H1 (cell line): Measurements from ENCODE around the gene NCAPD2.

Experiments
- CHD2 ChIP-seq: IDR thresholded peaks from 2 replicates; pipeline ENCODE4 v1.6.1; 2012; ENCODE audit warnings: low read length, improper control_type of control experiment
- MAFK ChIP-seq: IDR thresholded peaks from 2 replicates; pipeline ENCODE4 v1.6.1; 2012; ENCODE audit warnings: low read depth, mild to moderate bottlenecking, improper control_type of control experiment, low read length
- RFX5 ChIP-seq: IDR thresholded peaks from 2 replicates; pipeline ENCODE4 v1.6.1; 2011; ENCODE audit warnings: low read depth, low read length, improper control_type of control experiment, borderline replicate concordance
- SIRT6 ChIP-seq: IDR thresholded peaks from one replicate; pipeline ENCODE4 v1.7.1; 2012; ENCODE audit warnings: low read length, inconsistent platforms
- TCF12 ChIP-seq: IDR thresholded peaks from 2 replicates; pipeline ENCODE4 v1.6.1; 2011; ENCODE audit warnings: low read depth, mild to moderate bottlenecking, low read length
- TF ChIP-seq, protein P1 (sequence below), 3 experiments: IDR thresholded peaks; 1 replicate in 2 of 3; 2 replicates in 1 of 3; pipeline versions ENCODE4 v1.5.1 to v1.6.1; 2011; ENCODE audit warnings: low read length in 3 of 3, mild to moderate bottlenecking in 3 of 3, inconsistent platforms in 2 of 3, low read depth in 1 of 3, moderate library complexity in 1 of 3; ENCODE audit not compliant: insufficient read depth in 1 of 3; ENCODE audit errors: control extremely low read depth in 1 of 3
- TF ChIP-seq, protein P2 (sequence below): IDR thresholded peaks from 2 replicates; pipeline ENCODE4 v1.6.1; 2012; ENCODE audit warnings: inconsistent platforms

- TF ChIP-seq, protein P1, sequence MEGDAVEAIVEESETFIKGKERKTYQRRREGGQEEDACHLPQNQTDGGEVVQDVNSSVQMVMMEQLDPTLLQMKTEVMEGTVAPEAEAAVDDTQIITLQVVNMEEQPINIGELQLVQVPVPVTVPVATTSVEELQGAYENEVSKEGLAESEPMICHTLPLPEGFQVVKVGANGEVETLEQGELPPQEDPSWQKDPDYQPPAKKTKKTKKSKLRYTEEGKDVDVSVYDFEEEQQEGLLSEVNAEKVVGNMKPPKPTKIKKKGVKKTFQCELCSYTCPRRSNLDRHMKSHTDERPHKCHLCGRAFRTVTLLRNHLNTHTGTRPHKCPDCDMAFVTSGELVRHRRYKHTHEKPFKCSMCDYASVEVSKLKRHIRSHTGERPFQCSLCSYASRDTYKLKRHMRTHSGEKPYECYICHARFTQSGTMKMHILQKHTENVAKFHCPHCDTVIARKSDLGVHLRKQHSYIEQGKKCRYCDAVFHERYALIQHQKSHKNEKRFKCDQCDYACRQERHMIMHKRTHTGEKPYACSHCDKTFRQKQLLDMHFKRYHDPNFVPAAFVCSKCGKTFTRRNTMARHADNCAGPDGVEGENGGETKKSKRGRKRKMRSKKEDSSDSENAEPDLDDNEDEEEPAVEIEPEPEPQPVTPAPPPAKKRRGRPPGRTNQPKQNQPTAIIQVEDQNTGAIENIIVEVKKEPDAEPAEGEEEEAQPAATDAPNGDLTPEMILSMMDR (IDR thresholded peaks at IDR 0.05; ENCODE audit: control extremely low read depth in 1 of 3, insufficient read depth in 1 of 3, low read depth in 1 of 3, low read length in 3 of 3), result no peak
- TF ChIP-seq, protein P2, sequence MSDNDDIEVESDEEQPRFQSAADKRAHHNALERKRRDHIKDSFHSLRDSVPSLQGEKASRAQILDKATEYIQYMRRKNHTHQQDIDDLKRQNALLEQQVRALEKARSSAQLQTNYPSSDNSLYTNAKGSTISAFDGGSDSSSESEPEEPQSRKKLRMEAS, result no peak
- TF ChIP-seq RFX5, result no peak
- TF ChIP-seq SIRT6, result no peak
- TF ChIP-seq TCF12, result no peak
- no peak for TF ChIP-seq MAFK
- no peak for TF ChIP-seq CHD2
Observed at GRCh38 chr12:6548556-6548955, 54.7 kb downstream of the NCAPD2 start.
